22Rv1 (cell line): ENCODE measurements around the gene ZNF732.

Source experiments
- CTCF ChIP-seq: fragments of 450-650 bp; IDR thresholded peaks from 2 replicates; pipeline ENCODE4 v1.5.1; 2017; ENCODE audit warnings: mild to moderate bottlenecking
- ZFX ChIP-seq: fragments of 450-650 bp; IDR thresholded peaks from 2 replicates; pipeline ENCODE4 v1.6.1; 2017; ENCODE audit warnings: antibody characterized with exemption, borderline replicate concordance

GRCh38 chr4:243426-243825 is 61.8 kb downstream of the ZNF732 start:
- TF ChIP-seq CTCF (no peak), ZFX (no peak)
